ENCODE measurements around the gene CMIP.
"Not testable (repeated sequence)": the region's sequence is repeated elsewhere in the genome, so short reads cannot be mapped to it uniquely, and the experiment has no call there.

CMIP gene

DNA sequence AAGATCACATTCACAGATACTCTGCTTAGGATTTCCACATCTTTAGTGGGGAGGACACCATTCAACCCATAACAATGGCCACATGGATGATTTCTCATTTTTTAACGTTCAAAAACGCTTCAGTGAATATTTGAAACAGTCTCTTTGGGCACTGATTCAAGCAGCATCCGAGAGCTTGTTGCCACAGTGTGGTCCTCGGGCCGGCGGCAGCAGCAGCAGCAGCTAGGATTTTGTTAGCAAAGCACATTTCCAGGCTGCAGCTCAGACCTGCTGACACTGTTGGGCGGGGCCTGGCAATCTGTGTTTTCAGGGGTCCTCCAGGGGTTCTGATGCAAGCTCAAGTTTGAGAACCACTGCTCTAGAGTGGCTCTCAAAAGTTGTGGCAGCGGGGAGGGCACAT is 27.9 kb upstream of the CMIP start:
- Histone ChIP-seq H3K27ac (no peak overlapping the region), H3K27me3 (no peaks in the 10 kb centered on the region), H3K4me3 (ENCODE audit: low read depth in 1 of 2, low read length in 1 of 2) (no peak overlapping the region), H3K36me3 (no peaks in the 10 kb centered on the region), H3K9me3 (no peaks in the 10 kb centered on the region), H3K4me1 (ENCODE audit: control insufficient read depth in 1 of 2, insufficient read depth in 1 of 2, low read depth in 1 of 2, low read length in 1 of 2) (no peaks in the 10 kb centered on the region)
- TF ChIP-seq, protein P1, sequence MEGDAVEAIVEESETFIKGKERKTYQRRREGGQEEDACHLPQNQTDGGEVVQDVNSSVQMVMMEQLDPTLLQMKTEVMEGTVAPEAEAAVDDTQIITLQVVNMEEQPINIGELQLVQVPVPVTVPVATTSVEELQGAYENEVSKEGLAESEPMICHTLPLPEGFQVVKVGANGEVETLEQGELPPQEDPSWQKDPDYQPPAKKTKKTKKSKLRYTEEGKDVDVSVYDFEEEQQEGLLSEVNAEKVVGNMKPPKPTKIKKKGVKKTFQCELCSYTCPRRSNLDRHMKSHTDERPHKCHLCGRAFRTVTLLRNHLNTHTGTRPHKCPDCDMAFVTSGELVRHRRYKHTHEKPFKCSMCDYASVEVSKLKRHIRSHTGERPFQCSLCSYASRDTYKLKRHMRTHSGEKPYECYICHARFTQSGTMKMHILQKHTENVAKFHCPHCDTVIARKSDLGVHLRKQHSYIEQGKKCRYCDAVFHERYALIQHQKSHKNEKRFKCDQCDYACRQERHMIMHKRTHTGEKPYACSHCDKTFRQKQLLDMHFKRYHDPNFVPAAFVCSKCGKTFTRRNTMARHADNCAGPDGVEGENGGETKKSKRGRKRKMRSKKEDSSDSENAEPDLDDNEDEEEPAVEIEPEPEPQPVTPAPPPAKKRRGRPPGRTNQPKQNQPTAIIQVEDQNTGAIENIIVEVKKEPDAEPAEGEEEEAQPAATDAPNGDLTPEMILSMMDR (IDR thresholded peaks at IDR 0.05): no peak

DNA sequence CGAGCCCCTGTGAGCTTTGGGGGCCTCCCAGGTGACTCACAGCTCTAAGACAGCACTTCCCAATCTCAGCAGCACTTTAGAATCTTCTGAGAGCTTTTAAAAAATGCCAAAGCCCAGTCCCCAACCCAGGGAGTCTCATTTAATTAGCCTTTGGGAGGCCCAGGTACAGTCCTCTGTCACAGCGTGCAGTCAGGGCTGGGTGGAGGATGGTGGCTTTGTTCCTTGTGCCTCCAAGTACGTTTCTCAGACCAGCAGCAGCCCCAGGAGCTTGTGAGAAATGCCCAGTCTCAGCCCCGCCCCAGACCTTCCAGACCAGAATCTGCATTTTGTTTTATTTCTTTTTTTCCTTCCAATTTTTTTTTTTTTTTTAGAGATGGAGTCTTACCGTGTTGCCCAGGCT is 27.4 kb upstream of the CMIP start:
- TF ChIP-seq, protein P1 (IDR thresholded peaks at IDR 0.05): no peak
- H3K9me3 ChIP-seq: no peaks in the 10 kb centered on the region
- H3K36me3 ChIP-seq: no peaks in the 10 kb centered on the region
- H3K4me1 ChIP-seq (ENCODE audit: control insufficient read depth in 1 of 2, insufficient read depth in 1 of 2, low read depth in 1 of 2, low read length in 1 of 2): no peaks in the 10 kb centered on the region
- H3K4me3 ChIP-seq (ENCODE audit: low read depth in 1 of 2, low read length in 1 of 2): no peak overlapping the region
- no peak overlapping the region for H3K27ac ChIP-seq
- H3K27me3 ChIP-seq: no peaks in the 10 kb centered on the region

DNA sequence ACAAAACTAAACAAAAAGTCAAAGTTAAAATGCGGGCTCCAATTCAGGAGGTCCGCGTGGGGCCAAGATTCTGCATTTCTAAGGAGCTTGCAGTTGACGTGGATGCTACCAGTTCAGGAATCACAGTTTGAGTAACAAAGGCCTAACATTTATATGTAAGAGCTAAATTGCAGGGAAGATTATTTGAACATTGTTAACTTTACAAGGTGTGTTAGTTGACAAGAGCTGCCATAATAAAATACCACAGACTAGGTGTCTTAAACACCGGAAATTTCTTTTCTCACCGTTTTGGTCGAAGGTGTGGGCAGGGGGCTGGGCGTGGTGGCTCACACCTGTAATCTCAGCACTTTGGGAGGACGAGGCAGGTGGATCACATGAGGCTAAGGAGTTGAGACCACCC is 24.8 kb upstream of the CMIP start:
- Histone ChIP-seq H3K9me3 (no peaks in the 10 kb centered on the region), H3K36me3 (no peaks in the 10 kb centered on the region), H3K4me3 (ENCODE audit: low read depth in 1 of 2, low read length in 1 of 2) (no peak overlapping the region), H3K27me3 (no peaks in the 10 kb centered on the region), H3K4me1 (ENCODE audit: control insufficient read depth in 1 of 2, insufficient read depth in 1 of 2, low read depth in 1 of 2, low read length in 1 of 2) (peaks cover 6 to 9% of the 10 kb centered on the region in 2 experiments), H3K27ac (no peak overlapping the region)
- TF ChIP-seq, protein P1 (IDR thresholded peaks at IDR 0.05): no peak

DNA sequence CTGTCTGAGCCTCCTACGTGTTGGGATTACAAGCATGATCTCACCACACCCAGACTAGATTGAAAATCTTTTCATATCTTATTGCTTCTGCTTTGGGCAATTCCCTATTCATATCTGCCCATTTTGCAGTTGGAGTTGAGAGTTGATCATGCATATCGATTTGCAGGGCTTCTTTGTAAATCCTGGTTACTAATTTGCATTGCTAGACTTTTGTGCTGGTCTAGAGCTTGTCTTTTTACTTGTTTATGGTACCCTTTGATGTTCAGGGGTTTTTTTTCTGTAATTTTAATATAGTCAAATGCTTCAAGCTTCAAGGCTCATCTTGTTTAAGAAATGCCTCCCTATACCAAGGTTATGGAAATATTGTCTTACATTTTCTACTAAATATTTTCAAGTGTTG is 23.5 kb upstream of the CMIP start:
- TF ChIP-seq, protein P1 (IDR thresholded peaks at IDR 0.05): no peak
- Histone ChIP-seq H3K27ac (no peak overlapping the region), H3K4me1 (ENCODE audit: control insufficient read depth in 1 of 2, insufficient read depth in 1 of 2, low read depth in 1 of 2, low read length in 1 of 2) (peaks cover 15 to 17% of the 10 kb centered on the region in 2 experiments), H3K36me3 (no peaks in the 10 kb centered on the region), H3K27me3 (no peaks in the 10 kb centered on the region), H3K9me3 (no peaks in the 10 kb centered on the region), H3K4me3 (ENCODE audit: low read depth in 1 of 2, low read length in 1 of 2) (no peak overlapping the region)

DNA sequence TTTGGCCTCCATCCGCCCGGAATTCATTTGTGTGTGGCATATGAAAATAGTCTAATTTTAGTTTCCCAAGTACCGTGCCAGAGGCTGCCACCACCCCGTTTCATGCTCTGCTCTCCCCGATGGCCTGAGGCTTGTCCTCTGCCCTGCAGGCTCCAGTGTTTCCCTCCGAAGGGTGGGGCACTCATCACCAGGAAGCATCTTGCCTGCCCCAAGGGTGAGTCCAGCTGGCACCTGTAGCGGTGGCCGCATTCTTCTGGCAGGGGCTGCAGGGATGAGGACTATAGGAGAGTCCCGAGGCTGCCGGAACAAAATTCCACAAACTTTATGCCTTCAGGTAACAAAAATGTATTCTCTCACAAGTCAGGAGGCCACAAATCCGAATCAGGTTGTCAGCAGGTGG is 23.1 kb upstream of the CMIP start:
- Histone ChIP-seq H3K9me3 (no peaks in the 10 kb centered on the region), H3K27me3 (no peaks in the 10 kb centered on the region), H3K4me3 (ENCODE audit: low read depth in 1 of 2, low read length in 1 of 2) (no peak overlapping the region), H3K27ac (no peak overlapping the region), H3K36me3 (no peaks in the 10 kb centered on the region), H3K4me1 (ENCODE audit: control insufficient read depth in 1 of 2, insufficient read depth in 1 of 2, low read depth in 1 of 2, low read length in 1 of 2) (peaks cover 15 to 17% of the 10 kb centered on the region in 2 experiments)
- TF ChIP-seq, protein P1 (IDR thresholded peaks at IDR 0.05): no peak

DNA sequence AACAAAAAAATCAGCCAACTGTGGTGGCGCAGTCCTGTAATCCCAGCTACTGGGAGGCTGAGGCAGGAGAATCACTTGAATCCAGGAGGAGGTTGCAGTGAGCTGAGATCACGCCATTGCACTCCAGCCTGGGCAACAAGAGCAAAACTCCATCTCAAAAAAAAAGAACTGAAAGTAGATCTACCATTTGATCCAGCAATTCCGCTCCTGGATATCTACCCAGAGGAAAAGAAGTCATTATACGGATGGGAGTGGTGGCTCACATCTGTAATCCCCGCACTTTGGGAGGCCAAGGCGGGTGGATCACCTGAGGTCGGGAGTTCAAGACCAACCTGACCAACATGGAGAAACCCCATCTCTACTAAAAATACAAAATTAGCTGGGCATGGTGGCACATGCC is 22.5 kb upstream of the CMIP start:
- not testable (repeated sequence) for H3K27ac ChIP-seq; H3K4me3 ChIP-seq (ENCODE audit: low read depth in 1 of 2, low read length in 1 of 2); H3K27me3 ChIP-seq; H3K9me3 ChIP-seq; H3K36me3 ChIP-seq
- peaks cover 15 to 17% of the 10 kb centered on the region in 2 experiments for H3K4me1 ChIP-seq (ENCODE audit: control insufficient read depth in 1 of 2, insufficient read depth in 1 of 2, low read depth in 1 of 2, low read length in 1 of 2)
